Nephron (organoid): Measurements from ENCODE around the gene CKMT2.
A peak's percentile ranks its signal among the peaks of the same experiment; 100 is the strongest.

ENCODE experiments used
- H3K27ac Mint-ChIP-seq, 3 experiments: 2 replicates each; pipeline ENCODE4 v1.8.0; 2020; ENCODE audit warnings: mixed read lengths in 3 of 3, mild to moderate bottlenecking in 2 of 3, moderate library complexity in 1 of 3
- H3K27me3 Mint-ChIP-seq: 2 replicates; pipeline ENCODE4 v1.8.0; 2021; ENCODE audit warnings: low read depth, mild to moderate bottlenecking, moderate library complexity, mixed read lengths
- H3K36me3 Mint-ChIP-seq: 2 replicates; pipeline ENCODE4 v1.8.0; 2020; ENCODE audit warnings: low read depth, mixed read lengths
- H3K4me1 Mint-ChIP-seq: 2 replicates; pipeline ENCODE4 v1.8.0; 2020; ENCODE audit warnings: mixed read lengths
- H3K4me3 Mint-ChIP-seq, 3 experiments: 2 replicates each; pipeline ENCODE4 v1.8.0; 2020; ENCODE audit warnings: mild to moderate bottlenecking in 3 of 3, mixed read lengths in 3 of 3, moderate library complexity in 2 of 3
- H3K9me3 Mint-ChIP-seq: 2 replicates; pipeline ENCODE4 v1.8.0; 2020; ENCODE audit warnings: mixed read lengths
- TF ChIP-seq, protein P1 (sequence below), 3 experiments: fragments of 200-600 bp; sonication (generic); IDR thresholded peaks; one replicate each; pipeline ENCODE4 v1.5.0; 2021; ENCODE audit warnings: antibody characterized with exemption in 3 of 3; ENCODE audit not compliant: unreplicated experiment in 3 of 3

The CKMT2 gene

DNA sequence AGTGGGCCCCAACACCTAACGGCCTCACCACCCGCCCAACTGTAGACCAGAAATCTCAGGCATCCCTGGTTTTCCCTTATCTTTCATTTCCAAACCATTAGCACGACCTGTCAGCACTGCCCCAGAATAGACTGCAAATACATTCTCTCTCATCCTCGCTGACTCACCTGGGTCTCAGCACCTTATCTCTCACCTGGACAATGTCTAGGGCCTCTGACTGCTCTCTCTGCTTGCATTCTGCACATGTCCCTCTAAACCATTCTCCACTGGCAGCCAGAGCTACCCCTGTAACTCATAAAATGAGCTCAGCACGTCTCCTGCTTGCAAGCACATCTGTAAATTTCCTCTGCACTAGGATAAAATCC is 12.7 kb downstream of the CKMT2 start:
- no peak overlapping the region for H3K27ac Mint-ChIP-seq
- no peak overlapping the region for H3K4me3 Mint-ChIP-seq
- TF ChIP-seq, protein P1, sequence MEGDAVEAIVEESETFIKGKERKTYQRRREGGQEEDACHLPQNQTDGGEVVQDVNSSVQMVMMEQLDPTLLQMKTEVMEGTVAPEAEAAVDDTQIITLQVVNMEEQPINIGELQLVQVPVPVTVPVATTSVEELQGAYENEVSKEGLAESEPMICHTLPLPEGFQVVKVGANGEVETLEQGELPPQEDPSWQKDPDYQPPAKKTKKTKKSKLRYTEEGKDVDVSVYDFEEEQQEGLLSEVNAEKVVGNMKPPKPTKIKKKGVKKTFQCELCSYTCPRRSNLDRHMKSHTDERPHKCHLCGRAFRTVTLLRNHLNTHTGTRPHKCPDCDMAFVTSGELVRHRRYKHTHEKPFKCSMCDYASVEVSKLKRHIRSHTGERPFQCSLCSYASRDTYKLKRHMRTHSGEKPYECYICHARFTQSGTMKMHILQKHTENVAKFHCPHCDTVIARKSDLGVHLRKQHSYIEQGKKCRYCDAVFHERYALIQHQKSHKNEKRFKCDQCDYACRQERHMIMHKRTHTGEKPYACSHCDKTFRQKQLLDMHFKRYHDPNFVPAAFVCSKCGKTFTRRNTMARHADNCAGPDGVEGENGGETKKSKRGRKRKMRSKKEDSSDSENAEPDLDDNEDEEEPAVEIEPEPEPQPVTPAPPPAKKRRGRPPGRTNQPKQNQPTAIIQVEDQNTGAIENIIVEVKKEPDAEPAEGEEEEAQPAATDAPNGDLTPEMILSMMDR (IDR thresholded peaks at IDR 0.05; ENCODE audit: unreplicated experiment in 3 of 3): no peak
- peaks cover 42% of the 10 kb centered on the region for H3K4me1 Mint-ChIP-seq
- H3K36me3 Mint-ChIP-seq: peaks cover 23% of the 10 kb centered on the region
- peaks cover 4% of the 10 kb centered on the region for H3K9me3 Mint-ChIP-seq
- no peaks in the 10 kb centered on the region for H3K27me3 Mint-ChIP-seq

DNA sequence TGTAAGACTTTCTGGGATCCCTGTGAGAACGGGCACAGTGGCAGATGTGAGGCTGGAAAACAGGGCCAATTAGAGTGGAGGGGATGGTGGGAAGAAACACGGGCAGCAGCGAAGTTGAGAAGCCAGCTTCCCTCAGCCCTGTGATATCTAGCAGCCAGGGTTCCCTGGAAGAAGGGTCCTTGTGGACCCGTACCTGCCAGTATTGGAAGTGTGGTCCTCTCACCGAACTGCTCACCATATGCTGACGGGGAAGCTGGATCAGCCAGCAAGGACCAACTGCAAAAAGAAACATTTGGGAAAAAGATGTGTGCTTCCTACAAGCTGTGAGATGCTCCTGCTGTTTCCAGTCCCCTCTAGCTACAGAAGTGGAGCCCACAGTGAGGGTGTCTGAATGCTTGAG is 13.6 kb downstream of the CKMT2 start:
- H3K36me3 Mint-ChIP-seq: peaks cover 29% of the 10 kb centered on the region
- H3K4me3 Mint-ChIP-seq: no peak overlapping the region
- peaks cover 38% of the 10 kb centered on the region for H3K4me1 Mint-ChIP-seq
- H3K9me3 Mint-ChIP-seq: peaks cover 4% of the 10 kb centered on the region
- peak overlapping the region in 1 of 3 experiments; percentile 79 for H3K27ac Mint-ChIP-seq
- no peaks in the 10 kb centered on the region for H3K27me3 Mint-ChIP-seq
- TF ChIP-seq, protein P1 (IDR thresholded peaks at IDR 0.05; ENCODE audit: unreplicated experiment in 3 of 3): no peak

DNA sequence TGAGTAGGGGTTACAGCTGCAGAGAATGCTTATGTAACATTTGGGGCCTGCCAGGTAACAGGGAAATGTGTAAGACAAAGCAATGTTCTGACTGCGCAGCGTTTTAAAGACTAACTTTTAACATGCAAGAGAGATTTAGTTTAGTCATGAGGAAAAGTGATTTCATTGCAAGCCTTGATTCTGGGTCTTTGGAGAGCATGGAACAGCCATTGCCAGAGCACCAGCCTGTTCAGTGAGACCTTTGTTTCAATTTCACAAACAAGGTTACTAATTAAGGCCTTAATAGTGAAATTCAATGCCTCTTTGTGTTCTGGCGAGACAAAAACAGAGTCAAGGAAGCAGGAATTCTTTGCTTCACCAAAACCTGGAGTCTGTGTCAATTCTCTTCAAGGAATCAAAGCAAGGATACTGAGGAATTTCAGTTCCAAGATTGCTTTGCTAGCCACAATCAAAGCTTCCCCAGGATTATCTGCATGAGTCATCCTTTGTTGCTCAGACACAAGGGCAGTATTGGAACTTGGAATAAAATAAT is 14.4 kb downstream of the CKMT2 start:
- peaks cover 33% of the 10 kb centered on the region for H3K36me3 Mint-ChIP-seq
- no peaks in the 10 kb centered on the region for H3K27me3 Mint-ChIP-seq
- peak overlapping the region; percentile 60 to 79 (median 63) for H3K27ac Mint-ChIP-seq
- no peak overlapping the region for H3K4me3 Mint-ChIP-seq
- TF ChIP-seq, protein P1 (IDR thresholded peaks at IDR 0.05; ENCODE audit: unreplicated experiment in 3 of 3): no peak
- peaks cover 36% of the 10 kb centered on the region for H3K4me1 Mint-ChIP-seq
- H3K9me3 Mint-ChIP-seq: peaks cover 4% of the 10 kb centered on the region

DNA sequence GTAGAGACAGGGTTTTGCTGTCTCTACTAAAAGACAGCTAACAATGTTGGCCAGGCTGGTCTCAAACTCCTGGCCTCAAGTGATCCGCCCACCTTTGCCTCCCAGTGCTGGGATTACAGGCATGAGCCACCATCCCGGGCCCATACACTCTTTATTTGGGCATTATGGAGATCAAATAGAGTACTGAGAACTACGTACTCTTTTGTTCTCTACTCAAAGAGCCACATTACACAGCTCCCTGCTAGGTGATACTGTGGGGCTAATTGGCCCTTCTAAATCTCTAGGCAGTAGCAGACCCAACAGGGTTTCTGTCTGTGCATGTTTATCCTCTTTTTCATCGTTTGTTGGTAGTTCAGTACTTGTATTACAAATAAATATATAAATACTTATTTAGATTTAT is 16.1 kb downstream of the CKMT2 start:
- TF ChIP-seq, protein P1 (IDR thresholded peaks at IDR 0.05; ENCODE audit: unreplicated experiment in 3 of 3): no peak
- Mint-ChIP-seq H3K27me3 (no peaks in the 10 kb centered on the region), H3K4me3 (no peak overlapping the region), H3K36me3 (peaks cover 36% of the 10 kb centered on the region), H3K4me1 (peaks cover 28% of the 10 kb centered on the region), H3K9me3 (peaks cover 4% of the 10 kb centered on the region), H3K27ac (no peak overlapping the region)

DNA sequence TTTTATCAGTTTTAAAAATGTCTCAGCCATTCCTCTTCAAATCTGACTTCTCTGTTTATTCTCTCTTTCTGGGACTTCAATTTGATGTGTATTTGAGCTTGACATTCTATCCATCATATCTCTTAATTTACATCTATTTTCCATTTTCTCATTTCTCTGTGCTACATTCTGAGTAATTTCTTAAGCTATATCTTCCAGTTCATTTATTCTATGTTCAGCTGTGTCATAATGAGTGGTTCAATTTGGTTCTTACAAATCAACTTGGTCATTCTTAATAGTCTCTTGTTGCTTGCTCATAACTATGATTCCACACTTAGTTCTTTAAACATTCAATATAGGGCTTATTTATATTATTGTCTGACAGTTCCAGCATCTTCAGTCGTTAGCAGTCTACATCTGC is 16.9 kb downstream of the CKMT2 start:
- Mint-ChIP-seq H3K9me3 (peaks cover 4% of the 10 kb centered on the region), H3K36me3 (peaks cover 36% of the 10 kb centered on the region), H3K4me1 (peaks cover 26% of the 10 kb centered on the region), H3K4me3 (no peak overlapping the region), H3K27me3 (no peaks in the 10 kb centered on the region), H3K27ac (no peak overlapping the region)
- TF ChIP-seq, protein P1 (IDR thresholded peaks at IDR 0.05; ENCODE audit: unreplicated experiment in 3 of 3): no peak

DNA sequence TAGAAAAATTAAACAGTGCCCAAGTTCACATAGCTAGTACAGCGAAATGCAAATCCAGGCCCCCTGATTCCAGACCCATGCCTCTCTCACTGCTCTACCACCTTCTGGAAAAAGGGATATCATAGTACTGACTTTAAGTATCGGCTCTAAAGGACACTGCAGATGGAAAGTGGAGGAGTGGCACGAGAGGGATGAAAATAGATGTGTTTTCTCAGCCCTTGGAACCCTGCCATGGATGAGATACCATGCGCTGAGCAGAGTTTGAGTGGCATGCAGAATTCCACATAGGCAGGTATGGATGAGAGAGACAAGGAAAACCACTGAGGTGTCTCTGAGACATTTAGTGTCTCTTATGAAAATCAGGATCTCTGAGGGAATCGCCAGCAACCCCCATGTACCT is 18.8 kb downstream of the CKMT2 start:
- TF ChIP-seq, protein P1 (IDR thresholded peaks at IDR 0.05; ENCODE audit: unreplicated experiment in 3 of 3): no peak
- H3K27me3 Mint-ChIP-seq: no peaks in the 10 kb centered on the region
- H3K27ac Mint-ChIP-seq: no peak overlapping the region
- no peak overlapping the region for H3K4me3 Mint-ChIP-seq
- H3K9me3 Mint-ChIP-seq: peaks cover 4% of the 10 kb centered on the region
- H3K36me3 Mint-ChIP-seq: peaks cover 41% of the 10 kb centered on the region
- peaks cover 6% of the 10 kb centered on the region for H3K4me1 Mint-ChIP-seq
